Measurements from ENCODE around the gene GMDS. TPM values are rescaled to one million over a fixed set of nuclear protein-coding genes. Genes with fewer than 3 reads are reported as not detected.
A peak's percentile ranks its signal among the peaks of the same experiment; 100 is the strongest.

The GMDS gene
- total RNA-seq, 2 experiments from 2014 or later = 29.2 to 34.3 TPM

DNA sequence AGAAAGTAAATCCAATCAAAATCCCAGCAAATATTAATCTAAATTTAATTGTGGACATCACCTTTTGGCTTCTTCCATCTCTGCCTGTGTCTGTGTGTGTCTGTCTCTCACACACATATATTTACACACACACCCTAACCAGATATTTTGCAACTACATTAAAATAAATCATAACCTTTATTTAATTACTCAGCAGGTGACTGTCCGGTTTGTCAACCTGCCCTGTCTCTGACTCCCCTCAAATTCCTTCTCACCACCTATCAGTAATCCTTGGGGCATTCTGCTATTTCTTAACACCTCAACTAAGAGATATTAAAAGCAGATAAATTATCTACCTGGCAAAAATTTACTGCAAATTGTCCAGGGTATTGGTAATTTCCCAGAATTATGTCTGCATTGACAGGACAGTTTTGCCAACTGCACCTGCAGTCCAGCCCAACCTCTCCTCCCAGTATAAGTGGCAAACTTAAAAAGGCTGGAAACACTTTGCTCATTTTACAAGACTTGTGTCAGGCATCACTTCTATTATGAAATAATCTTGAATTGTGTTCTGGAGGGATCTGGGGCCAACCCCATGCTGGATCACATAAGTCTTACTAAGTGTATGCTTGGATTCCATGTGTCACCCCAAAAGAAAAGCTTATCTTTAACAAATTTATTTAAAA, 216.1 kb downstream of the GMDS start:
- no peak for DNase-seq
- Mint-ChIP-seq H3K9me3 (no peaks in the 10 kb centered on the region), H3K36me3 (no peaks in the 10 kb centered on the region), H3K27ac (no peak overlapping the region), H3K4me1 (peaks cover 9% of the 10 kb centered on the region), H3K4me3 (no peak overlapping the region), H3K27me3 (no peaks in the 10 kb centered on the region)
- ATAC-seq (ENCODE audit: low read depth) = no peak
- POLR2A ChIA-PET = no interaction called here

GRCh38 chr6:2028457-2029038, 216.9 kb downstream of the GMDS start:
- POLR2A ChIA-PET = no interaction called here
- no peak overlapping the region for H3K27ac Mint-ChIP-seq
- H3K4me3 Mint-ChIP-seq = peak overlapping the region; percentile 1
- no peaks in the 10 kb centered on the region for H3K9me3 Mint-ChIP-seq
- no peaks in the 10 kb centered on the region for H3K36me3 Mint-ChIP-seq
- peaks cover 11% of the 10 kb centered on the region for H3K4me1 Mint-ChIP-seq
- DNase-seq (no peak), ATAC-seq (ENCODE audit: low read depth) (no peak)
- H3K27me3 Mint-ChIP-seq = no peaks in the 10 kb centered on the region

DNA sequence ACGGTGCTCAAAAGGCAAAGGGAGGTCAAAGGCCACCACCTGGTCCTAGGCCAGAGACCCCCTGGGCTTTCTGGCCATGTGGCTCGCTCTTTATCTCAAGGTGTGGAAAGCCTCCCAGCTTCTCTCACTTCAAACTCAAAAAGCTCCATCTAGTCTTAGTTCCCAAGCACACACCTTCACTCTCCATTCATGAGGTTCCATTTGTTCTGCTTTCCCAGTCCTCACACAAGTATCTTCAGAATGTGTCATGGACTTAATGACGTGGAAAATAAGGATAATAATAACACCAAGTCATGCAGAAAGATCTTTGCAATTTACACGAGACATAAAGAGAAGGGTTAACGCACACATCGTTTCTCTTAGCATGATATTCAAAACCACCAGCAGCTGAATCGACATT, 219.3 kb downstream of the GMDS start:
- H3K27ac Mint-ChIP-seq = no peak overlapping the region
- no peaks in the 10 kb centered on the region for H3K9me3 Mint-ChIP-seq
- POLR2A ChIA-PET = no interaction called here
- DNase-seq (no peak), ATAC-seq (ENCODE audit: low read depth) (no peak)
- H3K27me3 Mint-ChIP-seq = peaks cover 4% of the 10 kb centered on the region
- no peak overlapping the region for H3K4me3 Mint-ChIP-seq
- peaks cover 1% of the 10 kb centered on the region for H3K36me3 Mint-ChIP-seq
- H3K4me1 Mint-ChIP-seq = peaks cover 13% of the 10 kb centered on the region

DNA sequence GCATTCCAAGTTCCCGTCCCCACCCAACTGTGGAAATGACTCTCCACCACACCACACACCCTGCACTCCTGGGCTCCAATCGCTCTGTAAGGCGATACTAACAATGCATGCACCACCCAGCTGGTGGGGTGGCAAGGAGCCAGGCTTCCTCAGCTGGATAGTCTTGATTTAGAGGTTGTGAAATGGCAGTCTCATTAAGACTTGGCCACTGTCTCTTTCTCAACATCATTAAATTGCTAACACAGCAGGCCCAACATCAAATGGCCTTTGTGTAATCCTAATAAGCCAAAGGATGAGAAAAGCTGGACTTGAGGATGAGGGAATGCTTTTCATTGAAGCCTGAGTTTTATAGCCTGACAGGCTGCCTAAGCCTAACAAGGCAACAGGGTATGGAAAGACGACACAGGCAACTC, 223.7 kb downstream of the GMDS start:
- peaks cover 2% of the 10 kb centered on the region for H3K9me3 Mint-ChIP-seq
- no peak for ATAC-seq (ENCODE audit: low read depth)
- H3K4me1 Mint-ChIP-seq = peaks cover 8% of the 10 kb centered on the region
- peaks cover 6% of the 10 kb centered on the region for H3K36me3 Mint-ChIP-seq
- H3K27ac Mint-ChIP-seq = no peak overlapping the region
- no peak for DNase-seq
- no peak overlapping the region for H3K4me3 Mint-ChIP-seq
- H3K27me3 Mint-ChIP-seq = peaks cover 4% of the 10 kb centered on the region
- POLR2A ChIA-PET = no interaction called here

DNA sequence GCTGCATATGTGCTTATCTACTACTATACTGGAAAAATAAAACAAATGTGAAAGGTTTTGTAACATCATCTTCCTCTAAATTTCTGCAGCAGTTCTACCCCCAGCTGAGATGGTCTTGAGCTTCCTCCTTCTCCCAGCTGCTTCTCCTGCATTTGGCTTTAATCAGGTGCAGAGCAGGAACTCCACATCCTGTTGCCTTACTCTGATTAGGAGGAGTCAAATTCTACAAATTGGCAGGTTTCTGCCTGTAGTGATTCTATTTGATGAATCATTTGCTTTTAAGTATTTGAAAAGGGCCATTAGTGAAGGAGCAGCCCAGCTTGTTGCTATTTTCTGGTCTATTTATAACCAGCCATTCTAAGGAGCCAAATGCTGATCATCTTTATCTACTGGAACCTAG, 224.5 kb downstream of the GMDS start:
- POLR2A ChIA-PET = no interaction called here
- H3K36me3 Mint-ChIP-seq = peaks cover 6% of the 10 kb centered on the region
- H3K27me3 Mint-ChIP-seq = peaks cover 4% of the 10 kb centered on the region
- no peak overlapping the region for H3K4me3 Mint-ChIP-seq
- peaks cover 6% of the 10 kb centered on the region for H3K9me3 Mint-ChIP-seq
- ATAC-seq (ENCODE audit: low read depth) = no peak
- no peak overlapping the region for H3K27ac Mint-ChIP-seq
- DNase-seq = no peak
- H3K4me1 Mint-ChIP-seq = peaks cover 8% of the 10 kb centered on the region

GRCh38 chr6:2019051-2019450, 226.4 kb downstream of the GMDS start:
- H3K9me3 Mint-ChIP-seq = peaks cover 11% of the 10 kb centered on the region
- H3K4me3 Mint-ChIP-seq = no peak overlapping the region
- POLR2A ChIA-PET = no interaction called here
- DNase-seq (no peak), ATAC-seq (ENCODE audit: low read depth) (no peak)
- peaks cover 4% of the 10 kb centered on the region for H3K27me3 Mint-ChIP-seq
- peaks cover 4% of the 10 kb centered on the region for H3K4me1 Mint-ChIP-seq
- no peak overlapping the region for H3K27ac Mint-ChIP-seq
- H3K36me3 Mint-ChIP-seq = peaks cover 17% of the 10 kb centered on the region

DNA sequence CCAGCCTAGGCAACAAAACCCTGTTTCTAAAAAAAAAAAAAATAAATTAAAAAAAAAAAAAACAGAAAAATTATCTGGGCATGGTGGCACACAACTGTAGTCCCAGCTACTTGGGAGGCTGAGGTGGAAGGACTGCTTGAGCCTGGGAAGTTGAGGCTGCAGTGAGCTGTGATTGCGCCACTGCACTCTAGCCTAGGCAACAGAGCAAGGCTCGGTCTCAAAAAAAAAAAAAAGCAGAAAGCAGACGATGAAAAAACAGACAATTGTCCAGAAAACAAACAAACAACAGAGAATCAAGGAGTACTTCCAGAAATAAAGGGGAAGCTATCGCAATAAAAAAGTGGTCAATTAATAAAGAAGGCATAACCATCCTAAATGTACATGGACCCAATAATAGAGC, 229.4 kb downstream of the GMDS start:
- DNase-seq (no peak), ATAC-seq (ENCODE audit: low read depth) (no peak)
- Mint-ChIP-seq H3K36me3 (peaks cover 25% of the 10 kb centered on the region), H3K9me3 (peaks cover 17% of the 10 kb centered on the region), H3K27ac (no peak overlapping the region), H3K4me1 (peaks cover 3% of the 10 kb centered on the region), H3K27me3 (no peaks in the 10 kb centered on the region), H3K4me3 (no peak overlapping the region)
- POLR2A ChIA-PET = no interaction called here

GRCh38 chr6:2008383-2008976, 236.9 kb downstream of the GMDS start:
- POLR2A ChIA-PET = no interaction called here
- H3K4me1 Mint-ChIP-seq = no peaks in the 10 kb centered on the region
- H3K9me3 Mint-ChIP-seq = peaks cover 11% of the 10 kb centered on the region
- no peak overlapping the region for H3K27ac Mint-ChIP-seq
- no peak overlapping the region for H3K4me3 Mint-ChIP-seq
- peaks cover 2% of the 10 kb centered on the region for H3K27me3 Mint-ChIP-seq
- no peak for DNase-seq
- H3K36me3 Mint-ChIP-seq = peaks cover 30% of the 10 kb centered on the region
- ATAC-seq (ENCODE audit: low read depth) = no peak

DNA sequence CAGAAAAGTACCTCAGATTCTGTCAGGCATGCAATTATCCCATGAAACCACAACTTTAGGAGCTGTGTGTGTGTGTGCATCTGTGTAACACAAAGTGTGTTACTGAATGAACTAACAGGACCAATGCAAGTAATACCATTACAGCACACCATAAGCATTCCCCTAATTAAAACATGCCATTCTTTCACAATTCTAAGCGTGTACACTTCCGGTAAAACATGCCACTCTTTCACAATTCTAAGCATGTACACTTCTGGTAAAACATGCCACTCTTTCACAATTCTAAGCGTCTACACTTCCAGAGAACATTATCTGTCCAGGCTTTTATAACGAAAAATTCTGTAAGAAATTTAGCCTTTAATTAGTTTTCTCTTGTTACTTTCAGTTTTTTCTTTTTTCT, 238.2 kb downstream of the GMDS start:
- Mint-ChIP-seq H3K4me3 (no peak overlapping the region), H3K36me3 (peaks cover 29% of the 10 kb centered on the region), H3K4me1 (no peaks in the 10 kb centered on the region), H3K27ac (no peak overlapping the region), H3K27me3 (peaks cover 2% of the 10 kb centered on the region), H3K9me3 (peaks cover 9% of the 10 kb centered on the region)
- no peak for ATAC-seq (ENCODE audit: low read depth)
- POLR2A ChIA-PET = no interaction called here
- DNase-seq = no peak

DNA sequence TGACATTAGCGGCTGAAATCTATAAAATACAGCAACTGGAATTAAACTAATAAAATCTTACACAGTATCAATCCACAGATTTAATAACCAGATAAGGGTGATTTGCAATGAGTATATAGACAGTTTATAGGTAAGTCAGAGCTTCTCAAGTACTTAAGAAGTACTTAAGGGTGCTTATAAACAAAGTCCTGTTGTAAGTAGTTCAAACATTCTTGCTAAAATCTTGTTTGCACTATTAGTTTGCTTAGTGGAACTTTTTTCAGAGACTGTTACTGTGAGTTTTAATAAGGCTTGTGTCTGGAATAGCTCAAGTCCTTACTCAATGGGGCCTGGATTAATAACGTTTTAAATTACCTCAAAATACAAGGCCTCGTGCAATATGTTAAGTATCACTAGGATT, 240.5 kb downstream of the GMDS start:
- POLR2A ChIA-PET = no interaction called here
- Mint-ChIP-seq H3K4me3 (no peak overlapping the region), H3K27me3 (peaks cover 2% of the 10 kb centered on the region), H3K36me3 (peaks cover 18% of the 10 kb centered on the region), H3K27ac (no peak overlapping the region), H3K9me3 (peaks cover 6% of the 10 kb centered on the region), H3K4me1 (no peaks in the 10 kb centered on the region)
- DNase-seq (no peak), ATAC-seq (ENCODE audit: low read depth) (no peak)

DNA sequence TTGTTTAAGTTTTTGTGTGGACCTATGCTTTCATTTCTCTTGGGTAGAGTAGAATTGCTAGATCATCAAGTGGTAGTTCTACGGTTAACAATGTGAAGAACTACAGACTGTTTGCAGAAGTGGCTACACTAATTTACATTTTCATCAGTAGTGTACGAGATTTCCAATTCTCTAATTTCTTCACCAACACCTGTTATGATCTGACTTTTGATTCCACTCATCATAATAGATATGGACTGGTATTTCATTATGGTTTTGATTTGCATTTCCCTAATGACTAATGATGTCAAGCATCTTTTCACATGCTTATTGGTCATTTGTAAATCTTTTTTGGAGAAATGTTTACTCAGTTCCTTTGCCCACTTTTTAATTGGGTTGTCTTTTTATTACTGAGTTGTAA, 244.4 kb downstream of the GMDS start:
- no peak for ATAC-seq (ENCODE audit: low read depth)
- Mint-ChIP-seq H3K36me3 (peaks cover 10% of the 10 kb centered on the region), H3K9me3 (peaks cover 2% of the 10 kb centered on the region), H3K4me3 (no peak overlapping the region), H3K27me3 (peaks cover 2% of the 10 kb centered on the region), H3K27ac (no peak overlapping the region), H3K4me1 (no peaks in the 10 kb centered on the region)
- DNase-seq = no peak
- POLR2A ChIA-PET = no interaction called here

DNA sequence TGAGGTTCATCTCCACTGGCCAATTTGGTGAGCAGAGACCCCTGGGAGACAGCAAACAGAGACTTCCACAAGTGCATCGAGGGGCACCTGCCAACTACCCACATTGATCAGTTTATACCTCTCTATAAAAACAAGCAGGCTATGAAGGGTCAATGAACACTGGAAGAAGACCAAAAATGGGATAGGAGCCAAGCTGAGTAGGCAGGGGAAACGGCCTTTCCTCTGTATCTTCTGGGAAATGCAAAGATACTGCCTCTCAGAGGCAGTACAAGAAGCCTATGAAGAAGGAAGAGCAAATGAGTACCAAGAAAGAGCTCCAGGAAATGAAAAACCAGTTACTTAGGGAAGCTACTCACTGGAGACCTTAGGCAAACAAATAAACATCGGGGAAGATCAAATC, 247.7 kb downstream of the GMDS start:
- H3K4me3 Mint-ChIP-seq = no peak overlapping the region
- DNase-seq (no peak), ATAC-seq (ENCODE audit: low read depth) (no peak)
- POLR2A ChIA-PET = no interaction called here
- H3K36me3 Mint-ChIP-seq = peaks cover 7% of the 10 kb centered on the region
- no peaks in the 10 kb centered on the region for H3K9me3 Mint-ChIP-seq
- no peaks in the 10 kb centered on the region for H3K4me1 Mint-ChIP-seq
- no peaks in the 10 kb centered on the region for H3K27me3 Mint-ChIP-seq
- no peak overlapping the region for H3K27ac Mint-ChIP-seq

GRCh38 chr6:1995636-1996035, 249.8 kb downstream of the GMDS start:
- no peaks in the 10 kb centered on the region for H3K27me3 Mint-ChIP-seq
- ATAC-seq (ENCODE audit: low read depth) (no peak), DNase-seq (no peak)
- POLR2A ChIA-PET = no interaction called here
- H3K4me3 Mint-ChIP-seq = no peak overlapping the region
- no peaks in the 10 kb centered on the region for H3K4me1 Mint-ChIP-seq
- H3K36me3 Mint-ChIP-seq = peaks cover 10% of the 10 kb centered on the region
- H3K9me3 Mint-ChIP-seq = peaks cover 7% of the 10 kb centered on the region
- no peak overlapping the region for H3K27ac Mint-ChIP-seq

GRCh38 chr6:1993042-1993441, 252.4 kb downstream of the GMDS start:
- Mint-ChIP-seq H3K36me3 (peaks cover 10% of the 10 kb centered on the region), H3K4me1 (no peaks in the 10 kb centered on the region), H3K4me3 (no peak overlapping the region), H3K27me3 (no peaks in the 10 kb centered on the region), H3K9me3 (peaks cover 7% of the 10 kb centered on the region), H3K27ac (no peak overlapping the region)
- POLR2A ChIA-PET = no interaction called here
- ATAC-seq (ENCODE audit: low read depth) (no peak), DNase-seq (no peak)

Measured in activated naive CD8-positive, alpha-beta T cell treated with anti-CD3 and anti-CD28 coated beads, Interleukin-2, amount 10 ng/mL, durations not matched to agents 7 days and 5 days (primary cell).